HG03565 (cell line): ENCODE measurements around the gene OR2T27.
"Not testable (repeated sequence)": the region's sequence is repeated elsewhere in the genome, so short reads cannot be mapped to it uniquely, and the experiment has no call there.

Source experiments
- ATAC-seq: cut with Tn5 transposase; IDR thresholded peaks from one replicate; pipeline ENCODE4 v1.9.1; 2021; ENCODE audit warnings: mild to moderate bottlenecking, moderate library complexity; ENCODE audit not compliant: unreplicated experiment

OR2T27 gene

GRCh38 chr1:248655354-248655753 is at the start of gene OR2T27:
Gene OR2T27 (minus strand): TSS chr1:248655528. CDS start chr1:248650884, 4,644 bp downstream.
- peak; percentile 58 for ATAC-seq

GRCh38 chr1:248704606-248705005 is 49.3 kb upstream of the OR2T27 start:
- ATAC-seq = no peak

GRCh38 chr1:248703674-248704073 is 48.3 kb upstream of the OR2T27 start:
- no peak for ATAC-seq

GRCh38 chr1:248702714-248703113 is 47.4 kb upstream of the OR2T27 start, which contains the start of gene OR14I1:
Gene OR14I1 (minus strand): TSS chr1:248702766.
- no peak for ATAC-seq

GRCh38 chr1:248699099-248699498 is 43.8 kb upstream of the OR2T27 start:
- no peak for ATAC-seq

GRCh38 chr1:248697907-248698306 is 42.6 kb upstream of the OR2T27 start:
- no peak for ATAC-seq

GRCh38 chr1:248696774-248697173 is 41.4 kb upstream of the OR2T27 start:
- no peak for ATAC-seq

GRCh38 chr1:248696261-248696660 is 40.9 kb upstream of the OR2T27 start:
- ATAC-seq = no peak

- ATAC-seq = no peak
Observed at GRCh38 chr1:248695451-248696132, 40.3 kb upstream of the OR2T27 start.

- no peak for ATAC-seq
Observed at GRCh38 chr1:248691567-248692155, 36.3 kb upstream of the OR2T27 start.

- ATAC-seq = peak; percentile 62
Observed at GRCh38 chr1:248688527-248689298, 33.4 kb upstream of the OR2T27 start.

- peak; percentile 62 for ATAC-seq
Observed at GRCh38 chr1:248686815-248687214, 31.5 kb upstream of the OR2T27 start.

GRCh38 chr1:248681651-248682050 is 26.3 kb upstream of the OR2T27 start:
- no peak for ATAC-seq

GRCh38 chr1:248670003-248670402 is 14.7 kb upstream of the OR2T27 start:
- ATAC-seq = no peak

- peak; percentile 97 for ATAC-seq
Observed at GRCh38 chr1:248663453-248664328, 8.4 kb upstream of the OR2T27 start.

- ATAC-seq = peak; percentile 41
Observed at GRCh38 chr1:248656797-248657196, 1.5 kb upstream of the OR2T27 start.

- ATAC-seq = not testable (repeated sequence)
Observed at GRCh38 chr1:248648770-248649536, 6.4 kb downstream of the OR2T27 start.

- not testable (repeated sequence) for ATAC-seq
Observed at GRCh38 chr1:248645178-248645577, 10.2 kb downstream of the OR2T27 start, which contains the start of gene OR2T35. Gene OR2T35 (minus strand): TSS chr1:248645278. CDS start chr1:248639258, 6,020 bp downstream.

- ATAC-seq = peak; percentile 52
Observed at GRCh38 chr1:248642971-248643651, 12.2 kb downstream of the OR2T27 start.
